ENCODE measurements around the gene ARHGAP42.

GRCh38 chr11:100670140-100670539 lies 16.9 kb upstream of the ARHGAP42 start:
- TF ChIP-seq XRCC5 (optimal IDR thresholded peaks at IDR 0.05; ENCODE audit: low read length) (no peak), BATF2 (CRISPR knock-in tag; IDR thresholded peaks at IDR 0.05) (no peak), ZNF354B (CRISPR knock-in tag; IDR thresholded peaks at IDR 0.05) (no peak), ZNF776 (CRISPR knock-in tag; IDR thresholded peaks at IDR 0.05) (no peak), TAF1 (CRISPR knock-in tag; IDR thresholded peaks at IDR 0.05) (no peak), ZFX (CRISPR knock-in tag; IDR thresholded peaks at IDR 0.05; ENCODE audit: low read depth) (no peak), MBNL3 (CRISPR knock-in tag; conservative IDR thresholded peaks at IDR 0.05) (no peak), ZNF234 (CRISPR knock-in tag; conservative IDR thresholded peaks at IDR 0.05) (no peak), MEF2D (CRISPR knock-in tag; IDR thresholded peaks at IDR 0.05) (no peak), ZBTB38 (CRISPR knock-in tag; IDR thresholded peaks at IDR 0.05) (no peak), SIN3A (IDR thresholded peaks at IDR 0.05; ENCODE audit: borderline replicate concordance, low read depth, low read length) (no peak)
- TF ChIP-seq, protein P1, sequence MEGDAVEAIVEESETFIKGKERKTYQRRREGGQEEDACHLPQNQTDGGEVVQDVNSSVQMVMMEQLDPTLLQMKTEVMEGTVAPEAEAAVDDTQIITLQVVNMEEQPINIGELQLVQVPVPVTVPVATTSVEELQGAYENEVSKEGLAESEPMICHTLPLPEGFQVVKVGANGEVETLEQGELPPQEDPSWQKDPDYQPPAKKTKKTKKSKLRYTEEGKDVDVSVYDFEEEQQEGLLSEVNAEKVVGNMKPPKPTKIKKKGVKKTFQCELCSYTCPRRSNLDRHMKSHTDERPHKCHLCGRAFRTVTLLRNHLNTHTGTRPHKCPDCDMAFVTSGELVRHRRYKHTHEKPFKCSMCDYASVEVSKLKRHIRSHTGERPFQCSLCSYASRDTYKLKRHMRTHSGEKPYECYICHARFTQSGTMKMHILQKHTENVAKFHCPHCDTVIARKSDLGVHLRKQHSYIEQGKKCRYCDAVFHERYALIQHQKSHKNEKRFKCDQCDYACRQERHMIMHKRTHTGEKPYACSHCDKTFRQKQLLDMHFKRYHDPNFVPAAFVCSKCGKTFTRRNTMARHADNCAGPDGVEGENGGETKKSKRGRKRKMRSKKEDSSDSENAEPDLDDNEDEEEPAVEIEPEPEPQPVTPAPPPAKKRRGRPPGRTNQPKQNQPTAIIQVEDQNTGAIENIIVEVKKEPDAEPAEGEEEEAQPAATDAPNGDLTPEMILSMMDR (CRISPR knock-in tag; IDR thresholded peaks at IDR 0.05): no peak

Data from HepG2 (cell line).